GM12865 (cell line): Measurements from ENCODE around the gene SNRNP35.
"Not testable (repeated sequence)": the region's sequence is repeated elsewhere in the genome, so short reads cannot be mapped to it uniquely, and the experiment has no call there.

Experiments
- DNase-seq: peaks from one replicate; pipeline ENCODE4 v3.0.0; 2010; ENCODE audit warnings: low read depth
- H3K4me3 ChIP-seq: 2 replicates; pipeline ENCODE4 v1.5.1; 2011; ENCODE audit warnings: mild to moderate bottlenecking, low read depth, low read length, control low read depth
- CTCF ChIP-seq: IDR thresholded peaks from 2 replicates; pipeline ENCODE4 v1.5.1; 2011; ENCODE audit warnings: low read length, control low read depth, low read depth, inconsistent platforms; ENCODE audit not compliant: insufficient read depth; ENCODE audit errors: missing control alignments

Gene SNRNP35

GRCh38 chr12:123475246-123475703 lies 17.3 kb downstream of the SNRNP35 start:
- TF ChIP-seq CTCF: no peak
- no peak overlapping the region for H3K4me3 ChIP-seq
- no peak for DNase-seq

DNA sequence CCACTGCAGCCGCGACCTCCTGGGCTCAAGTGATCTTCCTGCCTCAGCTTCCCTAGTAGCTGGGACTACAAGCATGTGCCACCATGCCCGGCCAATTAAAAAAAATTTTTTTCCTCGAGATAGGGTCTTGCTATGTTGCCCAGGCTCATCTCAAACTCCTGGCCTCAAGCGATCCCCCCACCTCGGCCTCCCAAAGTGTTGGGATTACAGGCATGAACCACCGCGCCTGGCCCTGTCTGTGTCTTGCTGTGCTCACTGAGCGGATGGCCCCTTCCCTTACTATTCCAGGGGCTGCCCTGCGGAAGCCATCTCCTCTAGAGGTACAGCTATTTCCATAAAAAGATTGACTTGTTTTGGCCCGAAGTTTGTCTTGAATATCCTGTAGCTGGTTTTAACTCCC lies 20.1 kb downstream of the SNRNP35 start:
- H3K4me3 ChIP-seq: no peak overlapping the region
- DNase-seq: no peak
- TF ChIP-seq CTCF: no peak

DNA sequence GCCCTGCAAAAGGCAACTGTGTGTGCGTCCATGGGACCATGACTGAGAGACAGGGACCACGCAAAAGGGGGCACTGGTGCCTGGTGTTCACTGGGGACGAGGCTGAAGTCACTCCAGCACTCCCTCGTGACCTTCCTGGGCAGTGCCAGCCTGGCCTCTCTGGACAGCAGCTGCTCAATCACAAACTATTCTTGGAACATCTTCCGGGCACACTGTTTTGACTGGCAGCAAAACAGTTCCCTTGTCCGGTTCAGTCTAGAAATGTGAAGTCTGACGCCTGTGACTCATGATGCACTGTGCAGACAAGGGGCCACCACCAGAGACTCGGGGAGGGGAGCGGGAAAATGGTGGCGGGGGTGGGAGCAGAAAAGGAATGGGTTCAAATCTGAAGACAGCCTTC lies 20.8 kb downstream of the SNRNP35 start:
- no peak for TF ChIP-seq CTCF
- DNase-seq: no peak
- no peak overlapping the region for H3K4me3 ChIP-seq

DNA sequence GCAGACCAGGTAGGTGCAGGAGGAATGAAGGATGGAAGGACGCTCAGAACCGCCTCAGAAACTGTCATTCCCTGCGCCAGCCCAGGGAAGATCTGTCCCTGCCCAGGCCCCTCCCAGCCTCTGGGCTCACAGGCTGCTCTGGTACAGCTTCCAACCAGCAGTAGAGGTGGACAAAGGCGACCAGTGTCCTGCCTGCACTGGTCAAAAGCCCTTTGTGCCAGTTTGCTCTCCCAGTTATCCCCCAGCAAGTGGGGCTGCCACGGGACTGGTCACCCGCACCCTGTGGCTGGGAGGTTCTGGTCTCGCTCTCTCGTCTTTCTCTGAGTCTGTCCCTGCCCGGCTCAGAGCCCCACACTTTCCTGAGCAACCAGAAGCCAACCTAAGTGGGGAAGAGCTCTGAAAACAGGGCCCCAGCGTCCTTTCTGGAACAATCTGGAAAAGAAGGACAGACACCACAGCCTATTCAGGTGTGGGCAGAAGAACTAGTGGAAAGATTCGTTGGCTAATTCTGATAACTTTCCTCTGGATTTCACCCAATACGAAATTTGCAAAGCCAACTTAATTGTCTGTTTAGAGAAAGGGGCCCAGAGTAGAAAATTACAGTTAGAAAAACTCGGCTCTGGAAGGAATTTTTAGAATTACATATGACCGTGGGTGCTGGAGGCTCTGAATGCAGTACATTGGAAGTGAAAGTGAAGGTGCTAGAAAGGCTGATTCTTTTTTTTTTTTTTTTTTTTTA lies 21.7 kb downstream of the SNRNP35 start:
- no peak for DNase-seq
- no peak overlapping the region for H3K4me3 ChIP-seq
- no peak for TF ChIP-seq CTCF

DNA sequence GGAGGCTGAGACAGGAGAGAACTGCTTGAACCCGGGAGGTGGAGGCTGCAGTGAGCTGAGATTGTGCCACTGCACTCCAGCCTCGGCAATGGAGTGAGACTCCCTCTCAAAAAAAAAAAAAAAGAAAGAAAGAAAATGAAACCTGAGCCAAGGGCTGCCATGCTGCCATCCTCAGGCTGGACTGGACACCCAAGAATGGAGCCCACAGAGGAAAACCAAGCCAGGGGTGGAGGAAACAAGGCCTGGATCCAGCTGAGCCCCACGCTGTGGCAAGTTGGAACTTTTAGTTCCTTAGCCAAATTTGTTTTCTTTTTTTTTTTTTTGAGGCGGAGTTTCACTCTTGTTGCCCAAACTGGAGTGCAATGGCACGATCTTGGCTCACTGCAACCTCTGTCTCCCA lies 23.3 kb downstream of the SNRNP35 start:
- not testable (repeated sequence) for DNase-seq, H3K4me3 ChIP-seq

DNA sequence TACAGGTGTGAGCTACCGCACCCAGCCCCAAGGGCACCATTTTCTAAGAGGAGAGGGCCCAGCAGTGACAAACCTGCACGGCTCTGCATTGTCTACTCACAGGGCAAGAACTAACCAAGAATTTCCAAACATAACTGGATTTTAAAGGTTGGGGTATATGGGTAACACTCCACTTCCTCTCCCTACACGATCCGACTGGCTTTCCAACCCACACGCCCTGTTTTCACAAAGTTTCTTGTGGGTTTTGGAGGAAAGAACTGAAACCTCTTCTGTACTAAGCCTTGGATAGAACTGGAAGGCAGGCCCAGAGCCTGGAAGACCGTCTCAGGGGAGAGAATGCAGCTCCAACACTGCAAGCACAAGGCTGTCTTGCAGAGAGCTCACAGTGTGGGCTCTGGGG lies 24.9 kb downstream of the SNRNP35 start:
- H3K4me3 ChIP-seq: no peak overlapping the region
- no peak for DNase-seq
- no peak for TF ChIP-seq CTCF

DNA sequence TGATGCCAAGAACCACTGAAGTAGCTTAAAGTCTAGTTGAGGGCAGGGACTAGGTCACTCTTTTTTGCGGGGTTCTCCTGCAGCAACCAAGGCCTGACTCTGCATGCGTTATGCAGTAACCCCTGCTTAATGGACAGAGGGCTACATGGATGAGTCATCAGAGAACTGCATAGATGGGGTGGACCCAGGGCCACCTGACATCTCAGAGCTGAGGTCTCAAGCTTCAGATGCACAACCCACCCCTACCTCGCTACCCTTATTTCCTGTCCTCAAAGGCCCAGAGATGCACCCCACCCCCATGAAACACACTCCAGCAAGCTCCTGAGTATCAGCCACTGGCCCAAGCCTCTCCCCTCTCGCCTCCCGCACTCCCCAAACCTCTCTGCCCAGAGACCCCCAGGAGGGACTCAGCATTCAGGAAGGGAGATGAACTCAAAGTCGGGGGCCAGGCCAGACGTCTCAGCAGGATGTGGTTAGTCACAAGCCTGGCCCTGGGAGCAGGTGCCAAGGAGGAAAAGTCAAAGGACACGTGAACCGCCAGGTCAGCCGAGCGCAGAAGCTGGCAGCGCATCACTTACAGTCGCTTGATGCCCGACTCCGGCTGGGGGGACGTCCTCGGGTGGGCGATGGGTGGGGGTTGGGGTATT lies 25.8 kb downstream of the SNRNP35 start:
- DNase-seq: peak; percentile 16
- no peak overlapping the region for H3K4me3 ChIP-seq
- TF ChIP-seq CTCF: no peak
